ENCODE data around the gene STIMATE.

The STIMATE gene

GRCh38 chr3:52816654-52817053 is 80.7 kb downstream of the STIMATE start:
- Histone ChIP-seq H3K27ac (ENCODE audit: poor library complexity, severe bottlenecking) (no peak overlapping the region), H3K4me1 (ENCODE audit: insufficient read depth, poor library complexity, severe bottlenecking) (no peaks in the 10 kb centered on the region)
- TF ChIP-seq CTCF (IDR thresholded peaks at IDR 0.05; ENCODE audit: poor library complexity, severe bottlenecking): no peak

GRCh38 chr3:52816199-52816598 is 81.1 kb downstream of the STIMATE start:
- Histone ChIP-seq H3K36me3 (ENCODE audit: low read depth) (no peaks in the 10 kb centered on the region), H3K4me3 (ENCODE audit: severe bottlenecking) (no peak overlapping the region), H3K27me3 (ENCODE audit: insufficient read depth, poor library complexity, severe bottlenecking) (no peaks in the 10 kb centered on the region), H3K9me3 (ENCODE audit: severe bottlenecking) (no peaks in the 10 kb centered on the region), H3K4me1 (ENCODE audit: insufficient read depth, poor library complexity, severe bottlenecking) (no peaks in the 10 kb centered on the region), H3K27ac (ENCODE audit: poor library complexity, severe bottlenecking) (no peak overlapping the region)
- no peak for ATAC-seq (ENCODE audit: low read depth)
- DNase-seq (ENCODE audit: low spot score): no peak
- TF ChIP-seq CTCF (IDR thresholded peaks at IDR 0.05; ENCODE audit: poor library complexity, severe bottlenecking): no peak

More at GRCh38 chr3:52816654-52817053, 80.7 kb downstream of the STIMATE start:
- H3K9me3 ChIP-seq (ENCODE audit: severe bottlenecking): no peaks in the 10 kb centered on the region
- no peaks in the 10 kb centered on the region for H3K36me3 ChIP-seq (ENCODE audit: low read depth)
- H3K4me3 ChIP-seq (ENCODE audit: severe bottlenecking): no peak overlapping the region
- H3K27me3 ChIP-seq (ENCODE audit: insufficient read depth, poor library complexity, severe bottlenecking): no peaks in the 10 kb centered on the region
- DNase-seq (ENCODE audit: low spot score) (no peak), ATAC-seq (ENCODE audit: low read depth) (no peak)

GRCh38 chr3:52813810-52814209 is 83.5 kb downstream of the STIMATE start:
- DNase-seq (ENCODE audit: low spot score) (no peak), ATAC-seq (ENCODE audit: low read depth) (no peak)
- Histone ChIP-seq H3K9me3 (ENCODE audit: severe bottlenecking) (no peaks in the 10 kb centered on the region), H3K4me1 (ENCODE audit: insufficient read depth, poor library complexity, severe bottlenecking) (no peaks in the 10 kb centered on the region), H3K36me3 (ENCODE audit: low read depth) (no peaks in the 10 kb centered on the region), H3K27me3 (ENCODE audit: insufficient read depth, poor library complexity, severe bottlenecking) (no peaks in the 10 kb centered on the region), H3K4me3 (ENCODE audit: severe bottlenecking) (no peak overlapping the region), H3K27ac (ENCODE audit: poor library complexity, severe bottlenecking) (no peak overlapping the region)
- TF ChIP-seq CTCF (IDR thresholded peaks at IDR 0.05; ENCODE audit: poor library complexity, severe bottlenecking): no peak

GRCh38 chr3:52811452-52812011 is 85.8 kb downstream of the STIMATE start:
- Histone ChIP-seq H3K27ac (ENCODE audit: poor library complexity, severe bottlenecking) (no peak overlapping the region), H3K27me3 (ENCODE audit: insufficient read depth, poor library complexity, severe bottlenecking) (no peaks in the 10 kb centered on the region), H3K4me3 (ENCODE audit: severe bottlenecking) (no peak overlapping the region), H3K9me3 (ENCODE audit: severe bottlenecking) (no peaks in the 10 kb centered on the region), H3K4me1 (ENCODE audit: insufficient read depth, poor library complexity, severe bottlenecking) (no peaks in the 10 kb centered on the region), H3K36me3 (ENCODE audit: low read depth) (no peaks in the 10 kb centered on the region)
- TF ChIP-seq CTCF (IDR thresholded peaks at IDR 0.05; ENCODE audit: poor library complexity, severe bottlenecking): no peak
- no peak for DNase-seq (ENCODE audit: low spot score)
- ATAC-seq (ENCODE audit: low read depth): no peak

- H3K4me1 ChIP-seq (ENCODE audit: insufficient read depth, poor library complexity, severe bottlenecking): no peaks in the 10 kb centered on the region
- DNase-seq (ENCODE audit: low spot score): no peak
- no peak for TF ChIP-seq CTCF (IDR thresholded peaks at IDR 0.05; ENCODE audit: poor library complexity, severe bottlenecking)
These were observed 86.4 kb downstream of the STIMATE start for GRCh38 chr3:52810923-52811322.

More at GRCh38 chr3:52810923-52811322, 86.4 kb downstream of the STIMATE start:
- H3K27me3 ChIP-seq (ENCODE audit: insufficient read depth, poor library complexity, severe bottlenecking): no peaks in the 10 kb centered on the region
- no peaks in the 10 kb centered on the region for H3K36me3 ChIP-seq (ENCODE audit: low read depth)
- ATAC-seq (ENCODE audit: low read depth): no peak
- H3K4me3 ChIP-seq (ENCODE audit: severe bottlenecking): no peak overlapping the region
- no peak overlapping the region for H3K27ac ChIP-seq (ENCODE audit: poor library complexity, severe bottlenecking)
- H3K9me3 ChIP-seq (ENCODE audit: severe bottlenecking): no peaks in the 10 kb centered on the region
